ENCODE results near the gene ALK.

- TF ChIP-seq CTCF (IDR thresholded peaks at IDR 0.05; ENCODE audit: borderline replicate concordance, extremely low read depth, low read length, poor library complexity, severe bottlenecking) (no peak), EZH2 (IDR thresholded peaks at IDR 0.05; ENCODE audit: borderline replicate concordance, low read depth, low read length, severe bottlenecking) (no peak)
These were observed 402.6 kb downstream of the ALK start for GRCh38 chr2:29518646-29519337.

Data from DND-41 (cell line).